CD4-positive, alpha-beta T cell treated with Interleukin-1 beta for 1 hour (primary cell): ENCODE results near the gene COL4A1.

Experiments used
- DNase-seq, 2 donors: peaks; one replicate each; pipeline ENCODE4 v3.0.0-alpha.2; 2020 to 2022

Gene COL4A1

GRCh38 chr13:110107568-110108347 is 199.2 kb downstream of the COL4A1 start:
- DNase-seq: no peak

GRCh38 chr13:110106726-110107125 is 200.2 kb downstream of the COL4A1 start:
- no peak for DNase-seq

- DNase-seq: no peak
Observed at GRCh38 chr13:110105136-110105535, 201.8 kb downstream of the COL4A1 start.

GRCh38 chr13:110103534-110103933 is 203.4 kb downstream of the COL4A1 start:
- no peak for DNase-seq

- no peak for DNase-seq
Observed at GRCh38 chr13:110103026-110103425, 203.9 kb downstream of the COL4A1 start.

- DNase-seq: no peak
Observed at GRCh38 chr13:110102053-110102452, 204.9 kb downstream of the COL4A1 start.

GRCh38 chr13:110099922-110100321 is 207.0 kb downstream of the COL4A1 start:
- DNase-seq: no peak
